RWPE2 (cell line): ENCODE results near the gene TBC1D9B.

Experiments used
- ATAC-seq: fragments of 200-7000 bp; cut with Tn5 transposase; 3 replicates; pipeline ENCODE4 v1.9.1; 2021; ENCODE audit warnings: low read depth
- DNase-seq: peaks from one replicate; pipeline ENCODE4 v3.0.0-alpha.2; 2020; ENCODE audit warnings: low spot score
- H3K27ac ChIP-seq: fragments of 450-650 bp; 2 replicates; pipeline ENCODE4 v1.5.1; 2017; ENCODE audit warnings: mild to moderate bottlenecking; ENCODE audit not compliant: poor library complexity, severe bottlenecking
- H3K27me3 ChIP-seq: fragments of 250-450 bp; sonication (Bioruptor Pico); 2 replicates; pipeline ENCODE4 v1.5.1; 2021; ENCODE audit warnings: mild to moderate bottlenecking, moderate library complexity; ENCODE audit not compliant: insufficient read depth, poor library complexity, severe bottlenecking
- H3K36me3 ChIP-seq: fragments of 250-450 bp; sonication (Bioruptor Pico); 2 replicates; pipeline ENCODE4 v1.5.1; 2020; ENCODE audit warnings: low read depth, mild to moderate bottlenecking, moderate library complexity
- H3K4me1 ChIP-seq: fragments of 250-450 bp; sonication (Bioruptor Pico); 2 replicates; pipeline ENCODE4 v1.5.1; 2021; ENCODE audit warnings: mild to moderate bottlenecking, moderate library complexity; ENCODE audit not compliant: insufficient read depth, poor library complexity, severe bottlenecking
- H3K4me3 ChIP-seq: fragments of 250-450 bp; sonication (Bioruptor Pico); 2 replicates; pipeline ENCODE4 v1.5.1; 2021; ENCODE audit warnings: mild to moderate bottlenecking, moderate library complexity; ENCODE audit not compliant: severe bottlenecking
- H3K9me3 ChIP-seq: fragments of 250-450 bp; sonication (Bioruptor Pico); 2 replicates; pipeline ENCODE4 v1.5.1; 2021; ENCODE audit warnings: mild to moderate bottlenecking, moderate library complexity; ENCODE audit not compliant: severe bottlenecking
- TF ChIP-seq, protein P1 (sequence below): fragments of 450-650 bp; IDR thresholded peaks from one replicate; pipeline ENCODE4 v1.5.1; 2017; ENCODE audit warnings: mild to moderate bottlenecking, moderate library complexity; ENCODE audit not compliant: poor library complexity, severe bottlenecking

Gene TBC1D9B

DNA sequence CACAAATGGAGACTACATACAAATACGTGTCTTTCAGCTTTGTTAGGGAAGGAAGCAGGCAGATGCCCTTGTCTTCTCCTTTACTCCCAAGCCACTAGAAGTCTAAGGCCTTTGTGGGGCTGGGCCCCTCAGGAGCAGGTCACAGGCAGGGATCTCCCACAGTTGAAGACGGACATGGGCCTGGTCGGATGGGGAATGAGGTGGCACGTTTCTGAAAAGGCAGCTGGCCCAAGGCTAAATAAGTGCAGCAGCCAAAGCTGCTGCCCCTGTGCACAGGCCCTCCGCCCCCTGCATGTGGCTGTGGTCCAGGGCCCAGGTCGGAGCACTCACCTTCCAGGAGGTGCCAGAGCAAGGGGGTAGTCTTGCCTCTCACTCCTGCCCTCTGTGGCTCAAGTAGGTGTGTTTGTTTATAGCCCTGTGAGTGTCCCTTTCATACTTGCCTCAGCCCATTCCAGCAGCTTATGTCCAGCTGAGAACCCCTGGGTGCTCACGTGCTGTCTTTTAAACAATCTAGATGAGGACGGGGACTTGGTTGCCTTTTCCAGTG lies 85.2 kb downstream of the TBC1D9B start:
- H3K36me3 ChIP-seq, result peaks cover 54% of the 10 kb centered on the region
- no peaks in the 10 kb centered on the region for H3K9me3 ChIP-seq
- DNase-seq (no peak), ATAC-seq (no peak)
- no peaks in the 10 kb centered on the region for H3K27me3 ChIP-seq
- peaks cover 25% of the 10 kb centered on the region for H3K4me1 ChIP-seq
- no peak overlapping the region for H3K4me3 ChIP-seq
- no peak overlapping the region for H3K27ac ChIP-seq
- TF ChIP-seq, protein P1, sequence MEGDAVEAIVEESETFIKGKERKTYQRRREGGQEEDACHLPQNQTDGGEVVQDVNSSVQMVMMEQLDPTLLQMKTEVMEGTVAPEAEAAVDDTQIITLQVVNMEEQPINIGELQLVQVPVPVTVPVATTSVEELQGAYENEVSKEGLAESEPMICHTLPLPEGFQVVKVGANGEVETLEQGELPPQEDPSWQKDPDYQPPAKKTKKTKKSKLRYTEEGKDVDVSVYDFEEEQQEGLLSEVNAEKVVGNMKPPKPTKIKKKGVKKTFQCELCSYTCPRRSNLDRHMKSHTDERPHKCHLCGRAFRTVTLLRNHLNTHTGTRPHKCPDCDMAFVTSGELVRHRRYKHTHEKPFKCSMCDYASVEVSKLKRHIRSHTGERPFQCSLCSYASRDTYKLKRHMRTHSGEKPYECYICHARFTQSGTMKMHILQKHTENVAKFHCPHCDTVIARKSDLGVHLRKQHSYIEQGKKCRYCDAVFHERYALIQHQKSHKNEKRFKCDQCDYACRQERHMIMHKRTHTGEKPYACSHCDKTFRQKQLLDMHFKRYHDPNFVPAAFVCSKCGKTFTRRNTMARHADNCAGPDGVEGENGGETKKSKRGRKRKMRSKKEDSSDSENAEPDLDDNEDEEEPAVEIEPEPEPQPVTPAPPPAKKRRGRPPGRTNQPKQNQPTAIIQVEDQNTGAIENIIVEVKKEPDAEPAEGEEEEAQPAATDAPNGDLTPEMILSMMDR, result no peak

DNA sequence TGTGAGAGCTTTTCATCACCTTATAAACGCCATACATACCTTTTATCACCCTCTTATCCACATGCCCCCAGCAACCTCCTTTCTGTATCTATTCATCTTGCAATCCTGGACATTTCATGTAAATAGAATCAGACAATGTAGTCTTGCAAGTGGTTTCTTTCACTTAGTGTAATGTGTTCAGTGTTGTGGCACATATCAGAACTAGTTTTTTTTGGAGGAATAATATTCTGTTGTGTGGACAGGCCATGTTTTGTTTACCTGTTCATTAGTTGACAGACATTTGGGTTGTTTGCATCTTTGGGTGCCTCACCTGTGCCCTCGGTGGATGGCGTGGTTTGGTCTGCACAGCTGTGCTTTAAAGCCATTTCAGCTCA lies 85.7 kb downstream of the TBC1D9B start:
- Histone ChIP-seq H3K27me3 (no peaks in the 10 kb centered on the region), H3K36me3 (peaks cover 49% of the 10 kb centered on the region), H3K9me3 (no peaks in the 10 kb centered on the region), H3K4me1 (peaks cover 25% of the 10 kb centered on the region), H3K4me3 (peak overlapping the region; percentile 76), H3K27ac (peak overlapping the region; percentile 68)
- TF ChIP-seq, protein P1, result no peak
- no peak for DNase-seq
- ATAC-seq, result no peak

DNA sequence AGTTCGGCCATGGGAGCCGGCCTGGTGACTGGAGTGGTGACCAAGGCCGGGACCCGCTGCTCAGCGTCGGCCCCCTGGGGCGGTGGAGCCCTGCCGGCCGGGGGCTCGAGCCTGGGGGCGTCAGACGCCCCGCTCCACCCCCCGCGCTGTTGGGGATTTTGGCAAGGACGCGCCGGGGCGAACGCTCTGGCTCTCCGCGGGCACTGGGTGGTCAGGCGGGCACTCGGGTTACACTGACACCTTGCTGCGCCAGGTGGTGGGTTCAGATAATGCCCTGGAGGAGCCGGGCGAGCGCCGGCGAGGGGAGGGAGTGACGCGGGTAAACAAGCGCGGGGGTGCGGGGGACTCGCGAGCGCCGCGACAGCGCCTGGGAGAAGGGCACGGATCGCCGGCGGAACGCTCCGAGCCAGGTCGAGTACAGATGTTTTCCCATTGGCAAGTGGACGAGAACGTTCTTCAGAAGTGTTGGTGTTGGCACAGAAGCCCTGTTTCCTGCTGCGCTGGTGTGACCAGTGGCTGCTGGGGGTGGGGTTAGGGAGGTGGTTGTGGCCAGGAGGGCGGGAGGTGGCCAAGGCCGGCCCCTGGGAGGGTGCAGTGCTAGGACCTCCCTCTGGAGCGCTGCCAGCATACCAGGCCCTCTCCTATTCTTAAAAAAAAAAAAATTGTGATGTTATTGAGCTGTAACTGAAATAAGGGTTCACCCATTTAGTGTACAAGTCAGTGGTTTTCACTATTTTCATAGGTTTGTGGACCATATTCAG lies 86.2 kb downstream of the TBC1D9B start:
- DNase-seq (peak; percentile 98), ATAC-seq (peak; percentile 76)
- Histone ChIP-seq H3K4me3 (peak overlapping the region; percentile 76), H3K27me3 (no peaks in the 10 kb centered on the region), H3K27ac (peak overlapping the region; percentile 68), H3K4me1 (peaks cover 25% of the 10 kb centered on the region), H3K36me3 (peaks cover 44% of the 10 kb centered on the region), H3K9me3 (no peaks in the 10 kb centered on the region)
- TF ChIP-seq, protein P1, result peak; percentile 37

DNA sequence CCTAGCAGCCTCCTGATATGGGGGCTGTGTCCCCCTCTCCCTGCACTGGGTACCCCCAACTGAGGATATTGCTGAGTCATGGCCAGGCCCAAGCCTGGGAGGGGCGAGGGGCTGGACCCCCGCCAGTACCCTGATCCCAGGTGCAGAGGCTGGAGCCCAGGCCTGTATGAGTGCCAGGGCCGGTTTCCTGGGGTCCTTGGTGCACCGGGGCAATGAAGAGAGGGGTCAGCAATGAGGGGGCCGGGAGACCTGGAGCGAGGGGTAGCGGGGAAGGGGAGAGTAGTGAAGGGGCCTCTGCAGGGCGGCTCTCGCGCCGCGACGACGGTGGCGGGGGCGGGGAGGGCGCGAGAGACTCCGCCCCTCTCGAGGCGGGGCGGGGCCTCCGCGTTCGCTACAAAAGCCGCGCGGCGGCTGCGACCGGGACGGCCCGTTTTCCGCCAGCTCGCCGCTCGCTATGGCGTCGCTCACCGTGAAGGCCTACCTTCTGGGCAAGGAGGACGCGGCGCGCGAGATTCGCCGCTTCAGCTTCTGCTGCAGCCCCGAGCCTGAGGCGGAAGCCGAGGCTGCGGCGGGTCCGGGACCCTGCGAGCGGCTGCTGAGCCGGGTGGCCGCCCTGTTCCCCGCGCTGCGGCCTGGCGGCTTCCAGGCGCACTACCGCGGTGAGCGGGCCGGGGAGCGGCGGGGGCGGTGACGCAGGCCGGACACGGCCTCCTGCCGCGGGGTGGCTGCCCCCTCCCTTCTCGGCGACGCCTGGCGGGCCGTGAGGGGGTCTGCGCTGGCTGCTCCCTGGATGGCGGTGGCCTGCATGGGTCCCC lies 87.0 kb downstream of the TBC1D9B start, which contains the start of gene SQSTM1:
Gene SQSTM1, plus strand, starts transcription at position 423 of the 815 bp plus-strand sequence. Its CDS starts 32 bp downstream, at position 455.
- Histone ChIP-seq H3K4me3 (peak within 1 kb of the TSS; percentile 76), H3K9me3 (no peaks in the 10 kb centered on the region), H3K36me3 (peaks cover 37% of the 10 kb centered on the region), H3K4me1 (peaks cover 25% of the 10 kb centered on the region), H3K27me3 (no peaks in the 10 kb centered on the region), H3K27ac (peak within 1 kb of the TSS; percentile 68)
- peak; percentile 79 for DNase-seq
- peak; percentile 37 for ATAC-seq
- TF ChIP-seq, protein P1, result no peak
